Measurements from ENCODE around the gene TMED5. TPM values are rescaled to one million over a fixed set of nuclear protein-coding genes. Genes with fewer than 3 reads are reported as not detected.

Gene TMED5
- total RNA-seq, 1 donor from 2014 or later: 92.5 TPM

DNA sequence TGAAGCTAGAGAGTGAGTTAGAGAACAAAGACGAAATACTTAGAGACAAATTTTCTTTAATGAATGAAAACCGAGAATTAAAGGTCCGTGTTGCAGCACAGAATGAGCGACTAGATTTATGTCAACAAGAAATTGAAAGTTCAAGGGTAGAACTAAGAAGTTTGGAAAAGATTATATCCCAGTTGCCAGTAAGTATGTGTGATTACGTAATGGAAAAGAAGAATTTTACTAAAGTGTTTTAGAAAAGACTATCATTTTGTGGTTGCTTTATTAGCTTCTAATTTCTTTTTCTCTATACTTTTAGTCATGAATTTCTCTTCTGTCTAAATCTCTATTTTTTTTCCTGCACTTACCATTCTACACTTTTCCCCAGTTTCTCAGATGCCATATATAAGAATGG lies 27.0 kb upstream of the TMED5 start:
- no peak for DNase-seq
- ATAC-seq: no peak
- no peaks in the 10 kb centered on the region for H3K27me3 ChIP-seq (ENCODE audit: low read depth)
- H3K4me1 ChIP-seq: no peaks in the 10 kb centered on the region
- H3K4me3 ChIP-seq: no peak overlapping the region
- no peaks in the 10 kb centered on the region for H3K9me3 ChIP-seq
- TF ChIP-seq, protein P1, sequence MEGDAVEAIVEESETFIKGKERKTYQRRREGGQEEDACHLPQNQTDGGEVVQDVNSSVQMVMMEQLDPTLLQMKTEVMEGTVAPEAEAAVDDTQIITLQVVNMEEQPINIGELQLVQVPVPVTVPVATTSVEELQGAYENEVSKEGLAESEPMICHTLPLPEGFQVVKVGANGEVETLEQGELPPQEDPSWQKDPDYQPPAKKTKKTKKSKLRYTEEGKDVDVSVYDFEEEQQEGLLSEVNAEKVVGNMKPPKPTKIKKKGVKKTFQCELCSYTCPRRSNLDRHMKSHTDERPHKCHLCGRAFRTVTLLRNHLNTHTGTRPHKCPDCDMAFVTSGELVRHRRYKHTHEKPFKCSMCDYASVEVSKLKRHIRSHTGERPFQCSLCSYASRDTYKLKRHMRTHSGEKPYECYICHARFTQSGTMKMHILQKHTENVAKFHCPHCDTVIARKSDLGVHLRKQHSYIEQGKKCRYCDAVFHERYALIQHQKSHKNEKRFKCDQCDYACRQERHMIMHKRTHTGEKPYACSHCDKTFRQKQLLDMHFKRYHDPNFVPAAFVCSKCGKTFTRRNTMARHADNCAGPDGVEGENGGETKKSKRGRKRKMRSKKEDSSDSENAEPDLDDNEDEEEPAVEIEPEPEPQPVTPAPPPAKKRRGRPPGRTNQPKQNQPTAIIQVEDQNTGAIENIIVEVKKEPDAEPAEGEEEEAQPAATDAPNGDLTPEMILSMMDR (IDR thresholded peaks at IDR 0.05): no peak
- no peak overlapping the region for H3K27ac ChIP-seq
- intact Hi-C loops (cut with DNase I): no loop called here
- no peaks in the 10 kb centered on the region for H3K36me3 ChIP-seq

DNA sequence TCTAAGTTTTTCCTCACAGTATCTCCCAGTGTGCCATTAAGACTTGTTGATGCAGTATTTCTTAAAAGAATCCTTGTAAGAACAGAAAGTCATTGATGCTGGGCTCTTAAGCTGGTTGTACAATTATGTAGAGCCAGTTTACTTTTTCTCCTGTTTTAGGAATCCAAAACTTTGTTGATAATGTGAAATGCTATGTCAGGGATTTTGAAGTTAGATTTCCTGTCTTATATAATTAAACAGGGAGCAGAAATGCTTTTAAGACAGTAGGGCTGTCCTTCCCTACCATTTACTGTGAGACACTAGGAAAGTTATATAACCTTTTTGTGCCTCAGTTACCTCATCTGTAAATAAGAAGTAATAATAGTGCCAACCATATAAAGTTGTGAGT lies 26.3 kb upstream of the TMED5 start:
- no peak for ATAC-seq
- TF ChIP-seq, protein P1 (IDR thresholded peaks at IDR 0.05): no peak
- Histone ChIP-seq H3K27me3 (ENCODE audit: low read depth) (no peaks in the 10 kb centered on the region), H3K9me3 (no peaks in the 10 kb centered on the region), H3K36me3 (no peaks in the 10 kb centered on the region), H3K27ac (no peak overlapping the region), H3K4me1 (no peaks in the 10 kb centered on the region), H3K4me3 (no peak overlapping the region)
- intact Hi-C loops (cut with DNase I): no loop called here
- DNase-seq: no peak

DNA sequence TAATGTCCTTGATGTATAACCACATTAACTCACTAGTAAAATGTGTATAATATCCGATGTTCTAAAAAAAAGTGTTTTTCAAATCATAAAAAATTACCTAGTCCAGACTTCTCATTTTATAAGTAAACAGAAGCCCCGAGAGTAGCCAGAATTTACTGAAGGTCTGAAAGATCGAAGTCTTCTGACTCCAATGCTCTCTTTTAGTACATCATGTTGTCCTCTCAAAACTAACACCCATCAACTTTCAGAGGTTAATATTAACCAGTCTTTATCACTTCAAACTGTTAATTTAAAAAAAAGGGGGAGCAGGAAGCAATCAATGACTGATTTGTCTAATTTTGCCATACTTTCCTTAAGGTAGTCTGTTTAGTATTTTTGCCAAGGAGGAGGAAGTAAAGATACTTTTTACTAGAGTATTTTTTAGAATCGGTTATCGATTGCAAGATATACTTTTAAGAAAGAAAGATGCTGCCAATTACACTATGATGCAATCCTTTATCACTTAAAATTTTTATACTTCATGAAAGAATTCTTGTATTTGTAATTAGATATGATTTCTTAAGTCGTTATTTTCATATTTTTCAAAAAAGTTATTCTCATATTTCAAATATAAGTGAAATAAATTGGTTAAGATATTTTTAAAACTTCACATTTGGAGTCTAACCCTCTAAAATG lies 25.8 kb upstream of the TMED5 start:
- DNase-seq (no peak), ATAC-seq (no peak)
- no peak overlapping the region for H3K27ac ChIP-seq
- H3K27me3 ChIP-seq (ENCODE audit: low read depth): no peaks in the 10 kb centered on the region
- H3K4me1 ChIP-seq: no peaks in the 10 kb centered on the region
- H3K4me3 ChIP-seq: no peak overlapping the region
- no peaks in the 10 kb centered on the region for H3K36me3 ChIP-seq
- TF ChIP-seq, protein P1 (IDR thresholded peaks at IDR 0.05): no peak
- no peaks in the 10 kb centered on the region for H3K9me3 ChIP-seq
- intact Hi-C loops (cut with DNase I): no loop called here

DNA sequence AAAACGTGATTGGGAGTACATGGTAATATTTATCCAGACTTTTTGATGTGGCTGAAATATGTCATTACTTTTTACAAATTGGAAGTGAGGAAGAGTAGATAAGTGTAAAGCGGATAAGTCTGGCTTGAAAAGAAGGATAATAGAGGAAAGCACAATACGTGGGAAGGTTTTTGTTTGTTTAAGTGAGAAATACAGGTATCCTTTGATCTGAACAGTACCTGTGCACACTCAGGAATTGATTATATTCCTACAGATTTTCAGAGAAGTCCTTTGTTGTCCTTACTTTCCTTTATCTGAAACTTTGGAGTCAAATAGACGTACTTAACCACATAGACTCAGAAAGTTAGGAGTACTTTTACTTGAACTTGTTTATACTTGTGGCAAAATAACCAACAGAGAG lies 20.5 kb upstream of the TMED5 start:
- H3K9me3 ChIP-seq: no peaks in the 10 kb centered on the region
- H3K27me3 ChIP-seq (ENCODE audit: low read depth): no peaks in the 10 kb centered on the region
- H3K27ac ChIP-seq: no peak overlapping the region
- DNase-seq (no peak), ATAC-seq (no peak)
- no peaks in the 10 kb centered on the region for H3K36me3 ChIP-seq
- H3K4me3 ChIP-seq: no peak overlapping the region
- no peaks in the 10 kb centered on the region for H3K4me1 ChIP-seq
- TF ChIP-seq, protein P1 (IDR thresholded peaks at IDR 0.05): no peak
- intact Hi-C loops (cut with DNase I): no loop called here

DNA sequence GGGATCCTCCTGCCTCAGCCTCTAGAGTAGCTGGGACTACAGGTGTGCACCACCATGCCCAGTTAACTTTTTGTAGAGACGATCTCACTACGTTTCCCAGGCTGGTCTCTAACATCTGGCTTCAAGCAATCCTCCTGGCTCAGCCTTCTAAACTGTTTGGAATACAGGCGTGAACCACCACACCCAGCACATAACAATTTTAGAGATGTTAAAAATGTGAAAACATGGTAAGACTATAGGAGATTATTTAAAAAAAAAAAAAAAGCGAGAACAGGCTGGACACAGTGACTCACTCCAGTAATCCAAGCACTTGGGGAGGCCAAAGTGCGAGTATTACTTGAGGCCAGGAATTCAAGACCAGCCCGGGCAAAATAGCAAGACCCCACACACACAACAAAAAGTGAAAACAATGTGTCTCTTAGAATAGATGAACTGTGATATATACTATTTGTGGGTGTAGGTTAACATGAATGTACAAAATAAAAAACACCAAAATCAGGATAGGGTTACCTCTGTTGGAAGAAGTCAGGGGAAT lies 19.9 kb upstream of the TMED5 start:
- no peaks in the 10 kb centered on the region for H3K27me3 ChIP-seq (ENCODE audit: low read depth)
- TF ChIP-seq, protein P1 (IDR thresholded peaks at IDR 0.05): no peak
- H3K27ac ChIP-seq: no peak overlapping the region
- intact Hi-C loops (cut with DNase I): no loop called here
- no peaks in the 10 kb centered on the region for H3K4me1 ChIP-seq
- H3K36me3 ChIP-seq: no peaks in the 10 kb centered on the region
- H3K4me3 ChIP-seq: no peak overlapping the region
- no peak for ATAC-seq
- no peaks in the 10 kb centered on the region for H3K9me3 ChIP-seq
- no peak for DNase-seq

All from lower lobe of right lung (tissue), 2 donors.